ENCODE data around the gene AGER.
"Not testable (repeated sequence)": the region's sequence is repeated elsewhere in the genome, so short reads cannot be mapped to it uniquely, and the experiment has no call there.

The AGER gene

DNA sequence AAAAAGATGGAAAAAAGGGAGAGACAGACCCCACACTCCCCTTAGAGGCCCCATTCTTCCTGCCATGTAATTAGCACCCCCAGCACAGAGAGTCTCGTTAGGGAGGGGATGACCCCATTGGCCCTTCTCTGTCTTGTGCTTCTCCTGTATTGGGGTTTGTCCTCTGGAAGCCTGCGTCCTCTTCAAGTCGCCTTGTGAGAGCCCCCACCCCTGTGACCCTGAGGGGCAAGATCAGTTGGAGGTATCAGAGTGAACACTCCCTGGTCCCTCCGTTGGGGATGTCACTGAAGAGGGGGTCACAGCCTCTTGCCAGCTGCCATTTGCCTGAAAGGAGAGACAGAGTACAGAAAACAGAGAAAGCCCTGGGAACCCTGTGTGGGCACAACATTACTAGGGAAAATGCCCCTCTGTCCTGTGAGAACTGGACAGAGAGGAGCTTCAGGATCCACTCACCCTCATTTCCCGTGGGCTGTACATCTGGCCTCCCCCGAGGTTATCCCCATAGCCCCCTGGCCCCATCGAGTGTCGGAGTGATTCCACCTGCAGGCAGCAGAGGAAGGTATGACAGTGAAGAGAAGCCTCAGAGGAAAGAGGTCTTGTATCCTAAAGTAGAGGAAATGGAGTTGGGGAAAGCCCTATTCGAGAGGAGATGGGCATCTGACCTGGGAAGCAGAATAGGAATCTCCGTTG is 2.2 kb upstream of the AGER start:
- DNase-seq (ENCODE audit: low read depth): not testable (repeated sequence)

DNA sequence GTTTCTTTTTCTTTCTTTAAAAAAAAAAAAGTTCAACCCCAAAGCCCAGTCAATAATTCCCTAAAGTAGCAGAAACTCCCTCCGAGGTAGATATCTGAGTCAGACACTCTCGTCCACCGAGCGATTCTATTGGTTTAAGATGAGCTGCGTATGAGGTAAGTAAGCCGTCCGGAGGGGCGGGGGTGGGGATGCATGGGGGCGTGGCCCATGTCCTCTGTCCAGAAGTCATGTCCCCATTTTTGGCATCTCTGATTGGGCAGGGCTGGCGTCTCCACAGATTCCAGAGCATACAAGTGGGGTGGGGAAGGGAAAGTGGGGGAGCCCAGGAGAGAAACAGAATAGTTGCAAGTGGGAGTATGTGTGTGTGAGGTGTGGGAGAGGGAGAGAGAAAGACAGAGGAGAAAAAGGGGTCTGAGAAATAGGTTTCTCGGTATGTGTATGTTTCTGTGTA is 1.7 kb upstream of the AGER start:
- DNase-seq (ENCODE audit: low read depth): peak; percentile 64

DNA sequence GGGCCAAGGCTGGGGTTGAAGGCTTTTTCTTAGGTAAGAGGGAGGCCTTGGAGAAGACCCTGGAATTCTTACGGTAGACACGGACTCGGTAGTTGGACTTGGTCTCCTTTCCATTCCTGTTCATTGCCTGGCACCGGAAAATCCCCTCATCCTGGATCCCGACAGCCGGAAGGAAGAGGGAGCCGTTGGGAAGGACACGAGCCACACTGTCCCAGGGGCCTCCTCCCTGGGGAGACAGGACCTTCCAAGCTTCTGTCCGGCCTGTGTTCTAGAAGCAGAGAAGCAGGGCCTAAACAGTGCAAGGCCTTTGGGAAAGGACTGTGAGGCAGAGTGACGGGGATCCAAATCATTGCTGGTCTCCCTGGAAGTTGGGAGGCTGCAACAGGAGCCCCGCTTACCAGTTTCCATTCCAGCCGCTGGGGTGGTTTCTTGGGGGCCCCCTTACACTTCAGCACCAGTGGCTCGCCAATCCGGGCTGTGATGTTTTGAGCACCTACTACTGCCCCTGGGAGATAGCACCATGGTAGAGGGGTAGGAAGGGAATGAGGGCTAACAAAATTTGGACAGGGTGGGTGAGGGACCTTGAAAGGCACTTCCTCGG is 470 bp downstream of the AGER start:
- DNase-seq (ENCODE audit: low read depth): no peak

- no peak for DNase-seq (ENCODE audit: low read depth)
These were observed 1.0 kb downstream of the AGER start for GRCh38 chr6:32183030-32183429.

DNA sequence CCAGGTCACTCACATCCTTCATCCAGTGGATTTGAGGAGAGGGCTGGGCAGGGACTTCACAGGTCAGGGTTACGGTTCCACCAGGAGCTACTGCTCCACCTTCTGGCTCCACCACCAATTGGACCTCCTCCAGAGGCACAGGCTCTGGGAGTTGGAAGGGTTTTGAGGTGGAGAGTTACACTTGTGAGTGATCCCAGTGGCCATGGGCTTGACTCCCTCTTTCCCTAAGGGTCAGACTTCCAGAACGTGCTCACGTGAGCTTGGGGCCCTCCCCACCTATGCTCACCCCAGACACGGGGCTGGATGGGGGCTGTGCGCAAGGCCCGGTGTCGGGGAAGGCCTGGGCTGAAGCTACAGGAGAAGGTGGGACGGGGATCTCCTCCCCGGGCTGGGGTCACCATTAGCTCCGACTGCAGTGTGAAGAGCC is 1.5 kb downstream of the AGER start:
- DNase-seq (ENCODE audit: low read depth): no peak

GRCh38 chr6:32181915-32182529 is 2.0 kb downstream of the AGER start:
- DNase-seq (ENCODE audit: low read depth): no peak

GRCh38 chr6:32181148-32181702 is 2.8 kb downstream of the AGER start:
- no peak for DNase-seq (ENCODE audit: low read depth)

DNA sequence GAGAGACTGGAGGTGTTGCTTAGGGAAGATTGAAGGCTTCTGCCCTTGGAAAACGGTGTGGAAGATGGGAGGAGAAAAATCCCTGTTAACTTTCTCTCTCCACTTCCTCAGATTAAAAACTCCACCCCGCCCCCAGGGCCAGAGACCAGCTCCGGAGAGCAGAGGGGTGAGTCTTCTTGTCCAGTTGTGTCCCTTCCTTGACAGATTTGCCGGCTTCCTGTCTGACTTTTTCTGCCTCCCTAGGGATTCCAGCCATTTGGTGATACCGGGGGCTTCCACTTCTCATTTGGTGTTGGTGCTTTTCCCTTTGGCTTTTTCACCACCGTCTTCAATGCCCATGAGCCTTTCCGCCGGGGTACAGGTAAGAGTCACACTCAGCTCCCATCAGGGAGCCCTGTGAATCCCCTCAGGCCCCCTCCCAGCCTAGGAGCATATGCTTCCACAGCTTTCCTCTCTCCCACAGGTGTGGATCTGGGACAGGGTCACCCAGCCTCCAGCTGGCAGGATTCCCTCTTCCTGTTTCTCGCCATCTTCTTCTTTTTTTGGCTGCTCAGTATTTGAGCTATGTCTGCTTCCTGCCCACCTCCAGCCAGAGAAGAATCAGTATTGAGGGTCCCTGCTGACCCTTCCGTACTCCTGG is 4.2 kb downstream of the AGER start:
- no peak for DNase-seq (ENCODE audit: low read depth)

- DNase-seq (ENCODE audit: low read depth): no peak
These were observed 5.3 kb downstream of the AGER start for GRCh38 chr6:32178547-32179440.

DNA sequence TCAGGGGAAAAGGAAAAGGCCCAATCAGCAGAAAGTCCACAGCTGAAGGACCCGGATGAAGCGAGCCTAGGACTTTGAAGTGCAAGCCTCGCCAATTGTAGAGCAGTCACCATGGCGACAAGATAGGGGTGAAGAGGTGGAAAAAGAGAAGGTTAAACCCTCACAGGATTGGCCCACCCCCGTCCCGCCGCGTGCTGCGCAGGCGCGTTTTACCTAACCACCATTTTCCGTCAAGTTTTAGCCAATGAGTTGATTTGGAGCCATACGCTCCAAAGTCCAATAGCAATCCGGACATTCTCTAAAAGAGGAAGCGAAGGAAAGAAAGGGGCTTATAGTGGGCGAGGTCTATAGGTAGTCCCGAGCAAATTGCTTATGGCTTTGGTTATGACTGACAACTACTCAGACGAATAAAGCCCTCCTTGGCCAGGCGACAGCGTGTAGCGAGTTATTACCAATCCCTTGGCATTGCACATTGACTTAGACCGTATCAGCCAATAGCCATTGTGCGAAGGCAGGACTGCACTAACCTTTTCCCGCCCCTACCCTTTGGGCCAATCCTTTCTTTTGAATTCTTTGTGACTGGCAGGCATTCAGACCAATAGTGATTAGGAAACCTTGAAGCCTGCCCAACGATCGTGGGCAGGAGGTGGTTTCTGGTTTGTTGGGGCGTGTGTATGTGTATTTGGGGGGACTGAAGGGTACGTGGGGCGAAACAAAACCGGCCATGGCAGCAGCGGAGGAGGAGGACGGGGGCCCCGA is 6.1 kb downstream of the AGER start, which contains the start of gene RNF5:
RNF5 (plus strand) TSS at position 618 of the 759 bp plus-strand sequence; CDS start at position 725, 107 bp downstream.
- peak; percentile 100 for DNase-seq (ENCODE audit: low read depth)

DNA sequence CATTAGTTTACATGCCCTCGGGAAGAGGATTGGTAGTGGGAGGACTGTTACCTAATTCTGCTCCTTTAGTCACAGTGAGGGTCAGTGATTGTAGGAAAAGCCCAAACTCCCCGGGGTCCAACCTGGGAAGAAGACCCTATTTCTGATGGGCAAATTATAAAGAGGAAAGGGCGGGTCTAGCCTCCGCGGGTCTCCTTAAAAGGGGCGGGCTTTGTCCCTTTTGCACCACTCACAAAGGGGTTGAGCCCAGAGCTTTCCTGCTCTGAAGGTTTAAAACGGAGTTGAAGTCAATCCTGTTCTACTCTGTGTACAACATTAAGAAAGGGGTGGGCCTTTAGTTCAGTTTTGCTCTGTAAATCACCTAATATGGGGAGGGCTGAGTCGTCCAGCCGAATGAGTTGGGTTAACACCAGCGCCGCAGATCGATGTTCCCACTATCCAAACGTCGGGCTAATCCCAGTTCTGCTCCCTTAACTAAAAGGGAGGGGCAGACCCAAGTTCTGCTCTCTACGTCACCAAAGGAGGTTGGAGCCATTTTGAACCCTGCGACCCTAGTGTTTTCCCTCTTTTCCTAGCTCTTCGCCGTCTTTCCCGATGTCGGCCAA is 6.8 kb downstream of the AGER start:
- DNase-seq (ENCODE audit: low read depth): no peak

DNA sequence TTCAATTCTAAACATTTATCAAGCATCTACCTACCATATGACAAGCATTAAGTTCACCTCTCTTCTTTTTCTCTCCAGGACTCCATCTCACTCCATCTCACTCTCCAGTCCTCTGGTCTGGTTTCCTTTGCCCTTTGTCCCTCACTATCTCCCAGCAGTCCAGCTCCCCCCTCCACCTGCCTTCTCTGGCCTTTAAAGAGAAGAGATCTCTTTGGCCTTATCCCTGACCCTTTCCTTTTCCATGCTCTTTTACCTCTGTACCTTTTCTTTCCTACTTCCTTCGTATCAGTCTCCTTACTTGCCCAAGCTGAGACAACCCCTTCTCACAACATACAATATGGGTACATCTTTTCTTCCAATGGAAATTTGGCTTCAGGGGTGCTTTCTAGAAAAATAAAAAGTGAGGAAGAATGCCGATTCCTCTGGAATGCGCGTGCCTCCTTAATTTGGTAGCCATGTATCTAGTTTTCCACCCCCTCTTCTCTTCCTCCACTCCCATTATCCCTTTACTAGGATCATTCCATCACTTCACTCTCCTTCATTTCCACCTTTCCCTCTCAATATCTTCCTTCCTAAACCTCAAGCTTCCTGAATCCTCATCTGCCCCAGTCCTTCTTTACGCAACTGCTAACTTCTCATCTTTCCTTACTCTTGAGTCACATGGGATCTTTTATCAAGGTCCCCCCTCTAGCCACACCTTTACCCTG is 7.4 kb downstream of the AGER start:
- DNase-seq (ENCODE audit: low read depth): no peak

GRCh38 chr6:32175711-32176475 is 8.2 kb downstream of the AGER start, which contains the start of gene AGPAT1:
TSS of gene AGPAT1 (minus strand) at chr6:32176084. CDS start at chr6:32171496, 4,588 bp downstream.
- DNase-seq (ENCODE audit: low read depth): peak; percentile 84

- no peak for DNase-seq (ENCODE audit: low read depth)
These were observed 8.7 kb downstream of the AGER start for GRCh38 chr6:32175322-32175710.

GRCh38 chr6:32174416-32174815 is 9.6 kb downstream of the AGER start:
- DNase-seq (ENCODE audit: low read depth): no peak

GRCh38 chr6:32173051-32173727 is 10.9 kb downstream of the AGER start:
- no peak for DNase-seq (ENCODE audit: low read depth)

- no peak for DNase-seq (ENCODE audit: low read depth)
These were observed 12.8 kb downstream of the AGER start for GRCh38 chr6:32171234-32171633.

DNA sequence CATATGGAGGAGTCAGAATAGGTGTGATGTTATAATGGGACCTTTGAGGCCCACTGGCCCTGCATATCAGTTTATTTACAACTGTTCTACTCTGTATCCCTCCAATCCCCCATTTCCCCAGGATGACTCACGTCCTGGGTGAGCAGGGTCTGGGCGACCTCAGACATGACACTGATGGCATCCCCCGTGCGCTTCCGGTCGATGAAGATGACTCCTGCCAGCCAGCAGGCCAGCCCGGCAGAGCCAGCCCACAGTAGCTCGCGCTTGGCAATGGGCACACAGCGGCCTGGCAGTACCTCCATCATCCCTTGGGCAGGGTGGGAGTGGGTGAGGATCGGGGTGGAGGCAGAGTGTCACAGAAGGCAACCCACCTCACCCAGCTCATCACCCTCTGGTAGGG is 13.8 kb downstream of the AGER start:
- DNase-seq (ENCODE audit: low read depth): no peak
